ENCODE data around the gene VPREB3.

Gene VPREB3

GRCh38 chr22:23753385-23753784, 840 bp downstream of the VPREB3 start:
- DNase-seq (ENCODE audit: extremely low spot score): no peak
- ChIA-PET POLR2A (no interaction called here), CTCF (interaction anchor here (0.9 to 1.3 kb wide), 3 partner anchors 10 to 14 kb away, joined by 3 read pairs; partner anchors contain the start of gene CHCHD10)
- TF ChIP-seq CTCF (IDR thresholded peaks at IDR 0.05; ENCODE audit: control extremely low read depth, extremely low read depth, low read depth, missing control alignments): no peak

GRCh38 chr22:23752750-23753149, 1.5 kb downstream of the VPREB3 start:
- CTCF ChIA-PET: interaction anchor here (1.3 to 1.4 kb wide), 2 partner anchors 8 to 14 kb away, joined by 3 read pairs; no protein-coding TSS in a partner anchor
- peak; percentile 54 for DNase-seq (ENCODE audit: extremely low spot score)
- no peak for TF ChIP-seq CTCF (IDR thresholded peaks at IDR 0.05; ENCODE audit: control extremely low read depth, extremely low read depth, low read depth, missing control alignments)
- POLR2A ChIA-PET: no interaction called here

GRCh38 chr22:23752090-23752691, 2.0 kb downstream of the VPREB3 start:
- no peak for TF ChIP-seq CTCF (IDR thresholded peaks at IDR 0.05; ENCODE audit: control extremely low read depth, extremely low read depth, low read depth, missing control alignments)
- peak; percentile 75 for DNase-seq (ENCODE audit: extremely low spot score)
- ChIA-PET CTCF (interaction anchor here (1.3 to 1.7 kb wide), 3 partner anchors 8 to 15 kb away, joined by 3 to 5 read pairs (median 3); partner anchors contain the start of gene C22orf15), POLR2A (interaction anchor here (0.6 to 0.7 kb wide), 2 partner anchors 20 to 105 kb away, joined by 3 read pairs; partner anchors contain the start of genes MMP11 and SLC2A11)

GRCh38 chr22:23751441-23751996, 2.7 kb downstream of the VPREB3 start:
- TF ChIP-seq CTCF (IDR thresholded peaks at IDR 0.05; ENCODE audit: control extremely low read depth, extremely low read depth, low read depth, missing control alignments): no peak
- POLR2A ChIA-PET: interaction anchor here (0.7 kb wide), 1 partner anchor 106 kb away, joined by 3 read pairs; the partner anchor contains the start of gene SLC2A11
- CTCF ChIA-PET: interaction anchor here (0.9 to 1.7 kb wide), 3 partner anchors 9 to 99 kb away, joined by 3 to 5 read pairs (median 3); partner anchors contain the start of gene C22orf15
- no peak for DNase-seq (ENCODE audit: extremely low spot score)

GRCh38 chr22:23750714-23751440, 3.3 kb downstream of the VPREB3 start, which contains the start of gene ZNF70:
TSS of gene ZNF70 (minus strand) at chr22:23751112. CDS start at chr22:23745140, 5,972 bp downstream.
- peak; percentile 92 for DNase-seq (ENCODE audit: extremely low spot score)
- ChIA-PET POLR2A (no interaction called here), CTCF (interaction anchor here (0.7 to 1.7 kb wide), 3 partner anchors 13 to 99 kb away, joined by 3 to 5 read pairs (median 3); partner anchors contain the start of genes C22orf15 and CHCHD10)
- peak; percentile 34 for TF ChIP-seq CTCF (IDR thresholded peaks at IDR 0.05; ENCODE audit: control extremely low read depth, extremely low read depth, low read depth, missing control alignments)

- no peak for DNase-seq (ENCODE audit: extremely low spot score)
- ChIA-PET POLR2A (no interaction called here), CTCF (interaction anchor here (0.7 to 2.4 kb wide), 4 partner anchors 18 to 100 kb away, joined by 3 to 10 read pairs (median 3); partner anchors contain the start of gene CHCHD10)
- TF ChIP-seq CTCF (IDR thresholded peaks at IDR 0.05; ENCODE audit: control extremely low read depth, extremely low read depth, low read depth, missing control alignments): no peak
These were observed 3.9 kb downstream of the VPREB3 start for GRCh38 chr22:23750367-23750713.
